ENCODE measurements around the gene FOXP1. TPM values are rescaled to one million over a fixed set of nuclear protein-coding genes. Genes with fewer than 3 reads are reported as not detected.

FOXP1 gene
- total RNA-seq, 4 donors from 2014 or later, result 86.4 to 107 (median 93.8) TPM

DNA sequence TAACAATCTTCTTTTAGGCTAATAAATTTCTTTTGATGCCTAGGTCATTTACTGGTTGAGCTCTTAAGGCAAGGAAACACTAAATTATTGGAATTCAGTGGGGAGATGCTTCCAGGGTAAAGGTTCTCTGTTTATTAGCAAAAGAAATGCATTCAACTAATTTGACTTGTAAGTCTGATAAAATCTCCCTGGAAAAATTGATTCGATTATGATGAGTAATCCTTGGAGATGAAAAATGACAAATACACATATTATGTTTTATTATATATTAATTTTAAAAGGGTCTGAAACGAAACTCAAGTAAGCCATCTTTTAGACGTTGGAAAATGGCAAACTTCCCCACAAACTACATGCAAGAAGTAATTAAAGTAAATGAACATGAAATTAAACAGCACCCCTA lies 328.0 kb downstream of the FOXP1 start:
- Histone ChIP-seq H3K4me1 (peaks cover 0 to 11% (median 0%) of the 10 kb centered on the region in 4 donors), H3K4me3 (no peak overlapping the region), H3K27ac (no peak overlapping the region), H3K27me3 (no peaks in the 10 kb centered on the region), H3K36me3 (no peaks in the 10 kb centered on the region), H3K9me3 (no peaks in the 10 kb centered on the region)
- no peak for DNase-seq (ENCODE audit: low spot score in 2 of 2)
- 82 to 88% methylated on average over 3 of the region's 3 CpGs for WGBS, 2 donors
- TF ChIP-seq CTCF (IDR thresholded peaks at IDR 0.05), result no peak
- no peak for TF ChIP-seq POLR2A (IDR thresholded peaks at IDR 0.05)
- no peak for TF ChIP-seq EP300 (IDR thresholded peaks at IDR 0.05)

GRCh38 chr3:71254281-71255057 lies 329.1 kb downstream of the FOXP1 start:
- H3K9me3 ChIP-seq, result no peaks in the 10 kb centered on the region
- DNase-seq (ENCODE audit: low spot score in 2 of 2), result no peak
- H3K4me3 ChIP-seq, result no peak overlapping the region
- TF ChIP-seq EP300 (IDR thresholded peaks at IDR 0.05) (no peak), CTCF (IDR thresholded peaks at IDR 0.05) (no peak)
- WGBS, 2 donors, result 57 to 73% methylated on average over 7 of the region's 7 CpGs
- H3K27me3 ChIP-seq, result no peaks in the 10 kb centered on the region
- no peaks in the 10 kb centered on the region for H3K36me3 ChIP-seq
- H3K27ac ChIP-seq, result no peak overlapping the region
- H3K4me1 ChIP-seq, result peaks cover 0 to 13% (median 1%) of the 10 kb centered on the region in 4 donors

DNA sequence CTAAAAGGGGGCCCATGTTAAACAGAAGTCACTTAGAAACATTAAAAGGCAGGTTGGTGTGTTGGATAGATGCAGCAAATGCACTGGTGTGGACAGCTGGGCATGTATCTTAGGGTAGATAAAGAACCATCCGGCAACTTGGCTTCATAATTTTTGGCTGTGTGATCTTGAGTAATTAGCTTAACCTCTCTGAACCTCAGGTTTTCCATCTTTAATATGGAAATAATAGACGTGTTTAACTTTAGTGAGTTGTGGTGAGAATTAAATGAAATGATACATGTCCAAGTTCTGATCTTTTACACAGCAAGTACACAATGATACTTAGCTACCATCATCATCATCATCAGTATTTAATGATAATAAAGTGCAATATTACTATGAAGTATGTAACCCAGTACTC lies 330.4 kb downstream of the FOXP1 start:
- WGBS, 2 donors, result 87 to 89% methylated on average over 2 of the region's 2 CpGs
- Histone ChIP-seq H3K9me3 (no peaks in the 10 kb centered on the region), H3K27ac (no peak overlapping the region), H3K36me3 (no peaks in the 10 kb centered on the region), H3K27me3 (no peaks in the 10 kb centered on the region), H3K4me3 (no peak overlapping the region), H3K4me1 (peaks cover 0 to 26% (median 5%) of the 10 kb centered on the region in 4 donors)
- TF ChIP-seq EP300 (IDR thresholded peaks at IDR 0.05) (no peak), POLR2A (IDR thresholded peaks at IDR 0.05) (no peak), CTCF (IDR thresholded peaks at IDR 0.05) (no peak)
- DNase-seq (ENCODE audit: low spot score in 2 of 2), result no peak

DNA sequence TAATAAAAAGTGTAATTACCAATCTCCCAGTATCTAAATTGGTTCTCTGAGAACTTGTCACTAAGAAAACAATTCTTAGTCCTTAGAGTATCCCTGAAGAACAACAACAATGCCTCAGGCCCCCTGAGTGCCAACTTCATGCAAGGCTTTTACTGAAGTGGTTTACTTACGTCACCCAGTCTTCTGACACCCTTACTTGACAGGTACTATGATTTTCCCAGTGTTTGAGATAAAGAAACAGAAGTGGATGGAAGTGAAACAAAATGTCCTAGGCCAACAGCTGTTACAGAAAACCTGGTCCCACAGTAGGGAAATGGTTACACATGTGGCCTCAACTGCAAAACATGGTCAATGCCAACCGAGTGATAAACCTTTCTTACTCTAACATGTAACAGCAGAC lies 331.1 kb downstream of the FOXP1 start:
- no peak overlapping the region for H3K4me3 ChIP-seq
- peaks cover 0 to 27% (median 5%) of the 10 kb centered on the region in 4 donors for H3K4me1 ChIP-seq
- no peak for DNase-seq (ENCODE audit: low spot score in 2 of 2)
- 83 to 87% methylated on average over 2 of the region's 2 CpGs for WGBS, 2 donors
- H3K27ac ChIP-seq, result no peak overlapping the region
- H3K36me3 ChIP-seq, result no peaks in the 10 kb centered on the region
- no peaks in the 10 kb centered on the region for H3K9me3 ChIP-seq
- no peaks in the 10 kb centered on the region for H3K27me3 ChIP-seq
- TF ChIP-seq POLR2A (IDR thresholded peaks at IDR 0.05) (no peak), EP300 (IDR thresholded peaks at IDR 0.05) (no peak), CTCF (IDR thresholded peaks at IDR 0.05) (no peak)

- Histone ChIP-seq H3K4me1 (peaks cover 0 to 34% (median 5%) of the 10 kb centered on the region in 4 donors), H3K4me3 (no peak overlapping the region), H3K27me3 (no peaks in the 10 kb centered on the region), H3K9me3 (no peaks in the 10 kb centered on the region), H3K36me3 (no peaks in the 10 kb centered on the region), H3K27ac (no peak overlapping the region)
- 89 to 92% methylated on average over 8 of the region's 8 CpGs for WGBS, 2 donors
- no peak for DNase-seq (ENCODE audit: low spot score in 2 of 2)
- TF ChIP-seq EP300 (IDR thresholded peaks at IDR 0.05) (no peak), CTCF (IDR thresholded peaks at IDR 0.05) (no peak), POLR2A (IDR thresholded peaks at IDR 0.05) (no peak)
These were observed 332.3 kb downstream of the FOXP1 start for GRCh38 chr3:71251156-71251775.
